GM21447 (cell line): Measurements from ENCODE around the gene MIDN.

Experiments
- ATAC-seq: cut with Tn5 transposase; IDR thresholded peaks from one replicate; pipeline ENCODE4 v1.9.1; 2021; ENCODE audit not compliant: unreplicated experiment

MIDN gene

GRCh38 chr19:1220976-1221903 is 27.1 kb upstream of the MIDN start:
- no peak for ATAC-seq

DNA sequence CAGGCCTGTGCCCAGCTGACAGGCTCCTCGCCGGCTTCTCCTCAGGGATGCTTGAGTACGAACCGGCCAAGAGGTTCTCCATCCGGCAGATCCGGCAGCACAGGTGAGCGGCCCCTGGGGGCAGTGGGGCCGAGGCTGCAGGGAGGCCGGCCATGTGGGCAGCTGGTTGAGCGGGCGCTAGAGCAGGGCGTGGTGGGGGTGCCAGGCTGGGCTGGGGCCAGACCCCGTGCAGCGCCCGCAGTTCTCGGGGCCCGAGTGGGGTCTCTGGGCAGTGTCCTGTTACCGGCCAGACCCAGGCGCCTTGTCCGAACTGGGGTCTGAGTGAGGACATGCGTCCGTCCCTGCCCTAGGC is 26.5 kb upstream of the MIDN start:
- no peak for ATAC-seq

- ATAC-seq, result no peak
Observed at GRCh38 chr19:1222394-1222793, 26.0 kb upstream of the MIDN start.

DNA sequence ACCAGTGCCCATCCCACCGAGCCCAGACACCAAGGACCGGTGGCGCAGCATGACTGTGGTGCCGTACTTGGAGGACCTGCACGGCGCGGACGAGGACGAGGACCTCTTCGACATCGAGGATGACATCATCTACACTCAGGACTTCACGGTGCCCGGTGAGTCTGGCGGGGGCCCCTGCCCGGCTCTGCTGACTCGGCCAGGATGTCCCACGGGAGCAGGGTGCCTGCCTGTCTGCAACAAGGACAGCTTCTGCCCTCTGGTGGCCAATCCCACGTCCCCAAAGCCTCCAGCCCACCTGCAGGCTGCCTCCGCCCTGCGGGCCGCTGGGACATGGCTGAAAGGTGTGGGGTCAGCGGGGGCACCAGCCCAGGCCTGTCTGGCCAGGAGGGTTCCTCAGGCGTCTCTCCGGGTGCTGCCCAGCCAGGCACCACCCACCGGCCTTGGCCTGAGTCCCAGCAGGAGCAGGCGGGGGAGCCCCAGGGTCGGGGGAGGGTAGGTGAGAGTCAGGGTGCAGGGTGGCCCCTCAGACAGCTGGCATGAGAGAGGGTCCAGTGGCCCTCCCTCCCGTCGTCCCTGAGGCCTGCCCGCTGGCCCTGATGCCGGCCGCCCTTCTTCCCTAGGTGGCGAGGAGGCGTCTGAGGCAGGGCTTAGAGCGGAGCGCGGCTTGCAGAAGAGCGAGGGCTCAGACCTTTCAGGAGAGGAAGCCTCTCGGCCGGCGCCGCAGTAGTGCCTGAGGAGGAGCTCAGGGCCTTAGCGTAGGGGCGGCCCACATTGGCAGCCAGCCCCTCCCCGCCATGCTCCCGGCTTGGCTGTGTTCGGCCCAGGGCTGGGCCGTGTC is 25.1 kb upstream of the MIDN start:
- no peak for ATAC-seq

GRCh38 chr19:1224047-1224825 is 24.1 kb upstream of the MIDN start:
- no peak for ATAC-seq

DNA sequence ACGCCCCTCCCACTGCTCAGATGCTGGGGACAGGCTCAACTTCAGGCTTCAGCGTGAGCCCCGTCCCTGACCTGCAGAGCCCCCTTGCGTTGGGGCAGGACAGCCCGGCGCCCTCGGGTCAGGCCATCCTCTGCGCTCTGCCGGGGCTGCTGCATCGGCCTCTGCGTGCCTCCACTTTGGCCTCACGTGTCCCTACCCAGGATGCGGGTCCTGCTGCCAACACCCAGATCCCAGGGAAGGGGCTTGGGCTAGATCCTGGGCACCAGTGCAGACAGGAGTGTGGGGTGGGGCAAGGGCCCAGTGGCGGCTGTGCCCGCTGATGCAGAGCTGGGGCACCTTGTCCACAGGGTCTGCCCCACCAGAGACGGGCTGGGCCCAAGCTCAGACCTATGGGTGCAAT is 23.5 kb upstream of the MIDN start:
- ATAC-seq, result no peak

GRCh38 chr19:1225440-1226226 is 22.8 kb upstream of the MIDN start:
- no peak for ATAC-seq

DNA sequence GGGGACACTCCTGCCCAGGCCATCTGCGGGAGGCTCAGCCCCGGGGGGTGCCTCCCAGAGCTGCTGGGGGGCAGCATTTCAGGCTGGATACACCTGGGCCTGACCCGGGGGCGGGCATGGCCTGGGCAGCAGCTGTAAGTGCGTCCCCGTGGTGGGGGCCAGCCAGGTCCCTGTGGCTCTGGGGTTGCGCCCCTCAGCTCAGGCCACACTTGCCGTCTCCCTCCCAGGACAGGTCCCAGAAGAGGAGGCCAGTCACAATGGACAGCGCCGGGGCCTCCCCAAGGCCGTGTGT is 22.2 kb upstream of the MIDN start:
- no peak for ATAC-seq

DNA sequence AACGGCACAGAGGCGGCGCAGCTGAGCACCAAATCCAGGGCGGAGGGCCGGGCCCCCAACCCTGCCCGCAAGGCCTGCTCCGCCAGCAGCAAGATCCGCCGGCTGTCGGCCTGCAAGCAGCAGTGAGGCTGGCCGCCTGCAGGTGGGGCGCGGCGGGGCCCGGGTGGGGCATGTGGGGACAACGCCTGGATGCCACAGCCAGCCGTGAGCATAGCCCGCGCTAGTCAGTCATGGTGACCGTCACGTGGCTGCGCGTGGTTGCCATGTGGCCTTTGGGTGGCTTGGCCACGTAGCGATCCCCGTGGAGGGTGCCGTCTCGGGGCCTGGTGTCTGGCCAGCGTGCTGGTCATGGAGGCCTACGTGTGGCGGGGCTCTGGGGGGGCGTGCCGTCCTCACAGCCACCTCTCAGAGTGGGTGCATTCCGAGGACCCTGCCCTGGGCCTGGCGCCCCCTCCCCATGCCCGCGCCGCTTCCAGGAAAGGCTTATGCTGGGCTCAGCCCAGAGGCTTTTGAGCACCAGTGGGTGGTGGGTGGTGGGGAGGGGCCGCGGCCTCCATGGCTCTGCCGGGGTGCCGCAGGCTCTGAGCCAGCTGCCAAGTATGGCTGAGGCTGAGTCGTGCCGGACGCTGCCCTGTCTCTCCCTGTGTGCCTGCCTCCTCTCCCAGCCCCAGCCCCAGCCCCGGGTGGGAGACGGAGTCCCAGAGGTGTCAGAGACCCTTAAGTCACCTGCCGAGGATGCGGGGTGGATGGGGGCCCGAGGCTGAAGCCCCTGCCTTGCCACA is 21.7 kb upstream of the MIDN start:
- no peak for ATAC-seq

- ATAC-seq, result no peak
Observed at GRCh38 chr19:1227304-1228054, 20.9 kb upstream of the MIDN start.

GRCh38 chr19:1228161-1228957 is 20.0 kb upstream of the MIDN start:
- ATAC-seq, result no peak

GRCh38 chr19:1229056-1229923 is 19.1 kb upstream of the MIDN start:
- no peak for ATAC-seq

DNA sequence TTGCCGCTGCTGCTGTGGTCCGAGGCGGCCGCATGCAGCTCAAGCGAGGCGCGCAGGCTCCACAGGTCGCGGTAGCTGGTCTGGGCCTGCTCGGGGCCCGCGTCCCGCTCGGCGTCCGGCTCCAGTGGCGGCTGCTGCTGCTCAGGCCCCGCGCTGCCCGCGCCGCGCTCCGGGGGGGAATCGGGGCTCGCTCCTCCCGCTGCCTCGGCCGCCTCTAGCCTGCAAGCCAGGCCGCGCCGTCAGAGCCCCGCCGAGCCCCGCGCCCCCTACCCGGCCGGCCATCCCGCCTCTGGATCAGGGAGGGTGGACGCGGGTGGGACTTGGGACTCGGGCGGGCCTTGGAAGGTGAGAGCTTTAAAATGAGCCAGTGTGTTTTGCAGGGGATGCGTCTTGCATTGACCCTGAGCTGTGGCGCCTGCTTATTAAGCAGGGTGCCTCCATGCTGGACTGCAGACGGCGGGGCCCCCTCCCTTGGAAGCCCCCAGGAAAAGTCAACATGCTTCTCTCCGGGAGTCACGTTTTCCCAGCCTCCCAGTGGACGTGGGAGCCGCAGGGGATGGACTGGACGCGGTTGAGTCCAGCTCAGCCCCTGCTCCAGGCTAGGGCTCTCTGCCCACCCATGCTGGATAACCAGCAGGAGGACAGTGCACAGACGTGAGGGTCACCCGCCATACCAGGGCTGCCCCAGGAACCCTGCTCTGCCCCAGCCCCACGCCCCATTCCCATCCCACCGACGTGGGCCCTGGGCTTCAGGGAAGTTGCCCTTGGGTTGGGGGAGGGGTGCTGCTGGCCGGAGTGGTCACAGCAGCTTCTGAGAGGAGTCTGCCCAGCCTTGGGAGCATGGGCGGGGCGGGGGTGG is 18.2 kb upstream of the MIDN start:
- no peak for ATAC-seq

- no peak for ATAC-seq
Observed at GRCh38 chr19:1230783-1231489, 17.4 kb upstream of the MIDN start.

DNA sequence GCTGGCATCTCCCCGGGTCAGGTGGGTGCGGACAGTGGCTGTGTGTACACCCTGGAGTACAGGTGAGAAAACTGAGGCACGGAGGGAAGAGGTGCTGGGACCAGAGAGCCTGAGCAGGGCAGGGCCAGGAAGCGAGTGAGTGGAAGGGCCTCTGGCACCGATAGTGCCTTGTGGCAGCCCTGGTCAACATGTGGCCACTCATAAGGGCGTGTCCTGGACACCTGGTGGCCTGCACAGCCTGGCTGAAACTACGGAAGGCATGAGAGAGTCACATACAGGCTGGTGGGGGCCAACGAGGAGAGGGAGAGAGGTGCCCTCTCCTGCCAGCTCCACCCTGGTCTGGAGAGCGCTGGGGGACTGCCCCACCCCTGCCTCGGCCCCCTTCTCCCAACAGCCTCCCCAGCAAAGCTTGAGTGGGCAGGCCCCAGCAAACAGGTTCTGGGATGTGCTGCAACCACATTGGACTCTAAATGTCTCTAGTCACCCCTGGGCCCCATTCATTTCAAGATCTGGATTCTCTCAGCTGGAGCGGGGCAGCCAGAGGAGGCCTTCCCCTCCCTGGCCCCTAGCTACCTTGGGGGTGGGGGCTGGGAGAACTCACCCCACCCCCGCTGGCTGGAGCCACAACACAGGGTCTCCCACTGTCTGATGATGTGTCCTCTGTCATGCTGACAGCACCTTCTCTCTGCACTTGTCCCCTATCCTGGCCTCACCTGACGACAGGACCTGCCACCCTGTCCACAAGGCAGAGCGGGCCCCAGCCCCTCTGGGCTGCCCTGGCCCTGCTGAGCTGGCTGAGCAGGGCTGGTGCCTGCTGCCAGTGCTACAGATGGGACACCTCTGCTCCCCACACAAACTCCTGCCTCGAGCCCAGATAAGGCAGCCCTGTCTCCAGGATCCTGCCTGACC is 16.4 kb upstream of the MIDN start:
- no peak for ATAC-seq
